ENCODE measurements around the gene ATP8B3. TPM values are rescaled to one million over a fixed set of nuclear protein-coding genes. Genes with fewer than 3 reads are reported as not detected.

ATP8B3 gene
- total RNA-seq, 1 experiment from 2014 or later, result not detected

DNA sequence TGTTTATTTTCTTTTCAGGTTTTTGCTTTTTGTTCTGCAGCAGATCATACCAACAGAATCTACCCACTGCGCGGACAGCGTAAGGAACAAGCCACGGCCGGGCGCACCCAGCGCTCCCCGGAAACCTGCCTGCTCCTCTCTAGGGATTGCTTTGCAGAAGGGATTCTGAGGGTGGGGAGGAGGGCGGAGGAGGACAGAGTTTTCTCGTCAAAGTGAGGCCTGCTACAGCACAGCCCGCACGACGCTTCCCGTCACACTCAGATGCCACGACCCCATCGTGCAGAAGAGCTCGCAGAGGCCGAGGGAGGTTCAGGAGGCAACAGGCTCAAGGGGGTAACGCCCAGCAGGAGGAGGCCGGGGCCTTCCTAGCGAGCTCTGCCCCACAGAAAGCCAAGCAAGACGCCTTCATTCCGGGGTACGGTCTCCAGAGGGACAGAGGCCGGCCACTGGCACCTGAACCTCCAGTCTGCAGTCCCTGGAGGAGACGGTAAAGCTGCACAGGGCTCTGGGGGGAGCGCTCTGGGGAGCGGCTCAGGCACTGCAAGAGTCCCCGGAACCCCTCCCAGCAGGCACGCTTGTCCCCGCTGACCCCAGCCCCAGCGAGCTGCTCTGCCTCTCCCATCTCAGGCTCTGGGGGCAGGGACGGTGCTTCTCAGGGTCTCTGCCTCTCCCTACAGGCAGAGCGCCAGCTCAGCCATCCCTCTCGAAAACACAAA lies 29.3 kb upstream of the ATP8B3 start:
- DNase-seq, result no peak
- H3K9me3 ChIP-seq, result no peaks in the 10 kb centered on the region
- no peaks in the 10 kb centered on the region; the same call in 1 of the 2 replicates for H3K36me3 ChIP-seq
- no peak overlapping the region for H3K4me3 ChIP-seq
- H3K27me3 ChIP-seq, result no peaks in the 10 kb centered on the region

DNA sequence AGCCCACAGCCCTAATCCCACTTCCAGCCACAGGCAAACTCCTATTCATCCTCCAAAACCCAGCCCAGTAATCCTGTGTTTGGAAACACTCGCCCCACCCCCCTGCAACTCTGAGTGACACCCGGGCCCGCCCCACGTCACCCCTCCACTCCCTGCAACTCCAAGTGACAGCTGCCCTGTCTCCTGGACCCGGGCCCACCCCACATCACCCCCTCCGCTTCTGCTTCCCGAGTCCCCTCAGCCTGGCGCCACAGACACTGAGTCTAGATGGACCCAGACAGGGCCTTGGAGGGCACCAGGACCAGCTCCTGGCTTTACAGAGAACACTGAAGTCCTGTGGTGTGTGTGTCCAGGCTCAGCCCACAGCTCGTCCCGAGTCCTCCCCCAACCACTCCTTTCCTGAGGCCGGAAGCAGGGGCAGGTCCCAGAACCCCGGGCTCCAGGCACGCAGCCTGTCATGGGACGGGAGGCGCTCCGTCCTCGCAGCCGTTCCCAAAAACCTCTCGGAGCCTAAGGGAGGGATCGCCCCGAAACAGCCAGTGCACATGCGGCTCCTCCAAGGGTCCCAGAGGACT lies 28.6 kb upstream of the ATP8B3 start:
- H3K27me3 ChIP-seq, result no peaks in the 10 kb centered on the region
- DNase-seq, result no peak

DNA sequence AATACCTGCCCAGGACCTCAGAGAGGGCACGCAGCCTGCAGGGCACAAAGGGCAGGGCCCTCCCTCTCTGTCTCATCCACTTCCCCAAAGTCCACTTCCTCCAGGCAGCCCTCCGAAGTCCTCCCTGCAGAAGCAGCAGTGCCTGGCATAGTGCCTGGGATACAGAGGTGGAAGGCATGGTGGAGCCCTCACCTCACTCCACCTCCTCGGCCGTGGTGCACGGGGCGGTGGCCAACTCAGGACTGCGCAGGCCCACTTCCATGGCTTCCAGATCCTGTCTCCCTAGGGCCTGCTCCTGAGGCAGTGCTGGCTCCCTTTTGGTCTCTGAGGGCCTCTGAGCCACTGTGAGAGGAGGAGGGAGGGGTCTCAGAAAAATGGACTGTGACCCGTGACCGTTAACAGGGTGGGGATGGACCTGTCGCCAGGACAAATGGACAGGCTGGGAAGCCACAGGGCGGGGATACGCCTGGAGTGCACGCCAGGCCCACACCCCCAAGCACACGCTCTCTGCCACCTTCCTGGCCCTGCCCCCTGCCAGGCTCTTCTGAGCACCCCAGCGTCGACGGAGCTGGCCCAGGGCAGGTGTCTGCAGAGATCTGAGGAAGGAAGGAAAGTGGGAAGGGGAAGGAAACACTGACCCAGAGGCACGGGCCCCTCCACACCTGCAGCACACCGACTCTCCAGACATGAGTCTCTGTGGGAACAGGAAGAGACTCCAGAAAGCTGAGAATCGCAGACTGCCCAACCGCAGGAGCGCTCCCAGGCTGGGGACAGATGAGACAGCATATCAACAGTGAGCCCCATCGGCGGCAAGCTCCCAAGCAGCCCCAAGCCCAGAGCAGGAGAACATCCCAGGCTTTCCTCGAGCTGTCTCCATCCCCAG lies 27.8 kb upstream of the ATP8B3 start:
- H3K4me3 ChIP-seq, result no peak overlapping the region
- no peaks in the 10 kb centered on the region for H3K27me3 ChIP-seq
- no peaks in the 10 kb centered on the region; the same call in 1 of the 2 replicates for H3K36me3 ChIP-seq
- DNase-seq, result no peak
- no peaks in the 10 kb centered on the region for H3K9me3 ChIP-seq

More for the DNA sequence above, 28.6 kb upstream of the ATP8B3 start:
- no peaks in the 10 kb centered on the region; the same call in 1 of the 2 replicates for H3K36me3 ChIP-seq
- H3K9me3 ChIP-seq, result no peaks in the 10 kb centered on the region
- H3K4me3 ChIP-seq, result no peak overlapping the region

DNA sequence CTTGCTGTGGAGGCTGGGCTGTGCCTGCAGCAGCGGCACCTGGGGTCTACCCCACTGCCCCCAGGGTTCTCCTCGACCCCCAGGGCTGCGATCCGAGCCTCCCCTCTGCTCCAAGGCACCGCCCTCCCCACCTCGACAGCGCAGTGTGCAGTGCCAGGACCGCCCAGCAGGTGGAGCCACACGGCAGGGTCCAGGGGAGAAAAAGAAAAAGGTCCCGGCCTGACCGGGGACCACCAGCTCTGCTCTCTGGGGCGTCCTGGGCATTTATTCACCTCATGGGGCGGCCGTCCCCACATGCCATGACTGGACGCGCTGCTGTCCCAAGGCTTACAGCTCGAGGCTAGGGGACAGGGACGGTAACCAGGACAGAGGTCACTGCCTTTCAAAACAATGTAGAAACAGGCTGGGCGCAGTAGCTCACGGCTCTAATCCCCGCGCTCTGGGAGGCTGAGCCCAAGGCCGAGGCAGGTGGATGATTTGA lies 25.6 kb upstream of the ATP8B3 start:
- Histone ChIP-seq H3K27me3 (no peaks in the 10 kb centered on the region), H3K4me3 (no peak overlapping the region), H3K9me3 (no peaks in the 10 kb centered on the region), H3K36me3 (no peaks in the 10 kb centered on the region)
- no peak for DNase-seq

DNA sequence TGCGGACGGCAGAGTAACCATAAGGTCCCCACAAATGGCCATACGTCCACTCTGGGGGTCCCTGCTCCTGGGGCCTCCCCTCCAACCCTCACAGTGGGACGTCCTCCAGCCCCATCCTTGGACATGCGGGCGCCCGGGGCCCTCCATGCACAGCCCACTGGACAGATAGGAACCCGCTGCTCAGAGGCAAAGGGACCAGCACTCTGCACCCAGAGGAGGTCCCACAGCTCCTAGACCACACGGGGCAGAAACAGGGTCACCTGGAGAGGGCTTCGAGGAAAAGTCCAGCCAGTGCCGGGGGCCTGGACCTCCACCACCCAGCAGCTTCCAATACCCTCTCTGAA lies 25.1 kb upstream of the ATP8B3 start:
- H3K27me3 ChIP-seq, result no peaks in the 10 kb centered on the region
- no peak for DNase-seq
- H3K9me3 ChIP-seq, result no peaks in the 10 kb centered on the region
- no peaks in the 10 kb centered on the region for H3K36me3 ChIP-seq
- no peak overlapping the region for H3K4me3 ChIP-seq

DNA sequence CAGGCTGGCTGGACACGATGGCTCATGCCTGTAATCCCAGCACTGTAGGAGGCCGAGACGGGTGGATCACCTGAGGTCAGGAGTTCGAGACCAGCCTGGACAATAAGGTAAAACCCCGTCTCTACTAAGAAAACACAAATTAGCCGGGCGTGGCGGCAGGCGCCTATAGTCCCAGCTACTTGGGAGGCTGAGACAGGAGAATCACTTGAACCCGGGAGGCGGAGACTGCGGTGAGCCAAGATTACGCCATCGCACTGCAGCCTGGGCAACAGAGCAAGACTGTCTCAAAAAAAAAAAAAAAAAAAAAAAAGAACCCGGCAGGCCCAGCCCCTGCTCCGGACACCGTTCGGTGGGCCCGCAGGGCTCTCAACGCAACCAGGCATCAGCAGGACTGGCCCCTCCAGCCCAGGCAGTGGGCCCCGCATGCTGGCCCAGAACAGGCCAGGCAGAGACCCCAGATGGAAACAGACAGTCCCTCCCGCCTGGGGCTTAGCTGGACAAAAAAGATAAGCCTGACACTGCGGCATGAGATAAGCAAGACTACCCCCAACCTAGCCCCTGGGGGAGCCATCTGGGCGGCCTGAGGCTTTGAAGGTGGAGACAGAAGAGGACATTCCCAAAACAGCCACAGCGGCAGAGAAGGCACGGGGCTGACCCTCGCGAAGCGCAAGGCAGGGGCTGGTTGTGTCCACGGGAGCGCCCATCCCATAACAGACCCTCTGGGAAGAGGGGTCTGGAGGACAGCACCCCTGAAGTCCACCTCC lies 24.6 kb upstream of the ATP8B3 start:
- Histone ChIP-seq H3K4me3 (no peak overlapping the region), H3K9me3 (no peaks in the 10 kb centered on the region)

DNA sequence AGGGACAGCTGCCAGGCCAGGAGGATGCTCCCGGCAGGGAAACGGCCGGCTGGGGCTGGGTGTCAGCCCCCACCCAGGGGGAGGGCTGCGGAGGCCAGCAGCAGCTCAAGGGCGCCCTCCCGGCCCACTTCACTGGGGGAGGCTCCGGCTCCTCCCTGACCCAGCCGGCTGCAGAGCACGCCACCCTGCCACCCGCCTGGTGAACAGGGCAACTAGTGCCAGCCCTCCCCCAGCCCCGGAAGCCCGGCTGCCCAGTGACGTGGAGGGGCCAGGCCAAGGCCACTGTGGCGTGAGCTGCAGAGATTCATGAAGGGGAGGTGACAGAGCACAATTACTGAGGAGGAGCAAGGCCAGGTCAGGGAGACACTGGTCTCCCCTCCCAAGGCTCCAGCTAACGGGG lies 21.5 kb upstream of the ATP8B3 start:
- no peak for DNase-seq
- H3K36me3 ChIP-seq, result no peaks in the 10 kb centered on the region; the same call in 1 of the 2 replicates
- H3K9me3 ChIP-seq, result no peaks in the 10 kb centered on the region
- H3K27me3 ChIP-seq, result no peaks in the 10 kb centered on the region
- no peak overlapping the region for H3K4me3 ChIP-seq

More for the DNA sequence above, 24.6 kb upstream of the ATP8B3 start:
- no peaks in the 10 kb centered on the region for H3K36me3 ChIP-seq
- no peaks in the 10 kb centered on the region for H3K27me3 ChIP-seq
- no peak for DNase-seq

DNA sequence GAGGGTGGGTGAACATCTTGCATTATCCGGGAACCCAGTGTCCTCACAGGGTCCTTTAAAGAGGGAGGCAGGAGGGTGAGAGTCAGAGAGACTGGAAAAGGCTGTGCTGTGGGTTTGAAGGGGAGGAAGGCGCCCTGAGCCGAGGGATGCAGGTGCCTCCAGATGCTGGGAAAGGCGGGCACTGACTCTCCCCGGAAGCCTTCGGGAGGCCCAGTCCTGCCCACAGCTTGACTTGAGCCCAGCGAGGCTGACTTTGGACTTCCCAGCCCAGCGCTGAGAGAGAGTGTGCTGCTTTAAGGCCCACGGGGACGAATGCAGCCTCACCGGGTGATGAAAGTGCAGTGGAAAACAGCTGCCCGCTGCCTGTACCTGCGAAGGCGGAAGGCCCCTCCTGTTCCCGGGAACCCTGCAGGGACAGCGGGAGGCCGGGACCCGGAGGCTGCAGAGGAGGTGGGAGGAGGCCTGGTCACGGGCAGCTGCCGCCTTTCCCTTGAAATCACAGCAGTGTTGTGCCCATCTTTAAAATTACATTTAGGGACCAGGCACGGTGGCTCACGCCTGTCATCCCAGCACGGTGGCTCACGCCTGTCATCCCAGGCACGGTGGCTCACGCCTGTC lies 20.1 kb upstream of the ATP8B3 start:
- no peaks in the 10 kb centered on the region; the same call in 1 of the 2 replicates for H3K36me3 ChIP-seq
- no peak for DNase-seq
- no peaks in the 10 kb centered on the region for H3K27me3 ChIP-seq
- no peak overlapping the region for H3K4me3 ChIP-seq
- H3K9me3 ChIP-seq, result no peaks in the 10 kb centered on the region

DNA sequence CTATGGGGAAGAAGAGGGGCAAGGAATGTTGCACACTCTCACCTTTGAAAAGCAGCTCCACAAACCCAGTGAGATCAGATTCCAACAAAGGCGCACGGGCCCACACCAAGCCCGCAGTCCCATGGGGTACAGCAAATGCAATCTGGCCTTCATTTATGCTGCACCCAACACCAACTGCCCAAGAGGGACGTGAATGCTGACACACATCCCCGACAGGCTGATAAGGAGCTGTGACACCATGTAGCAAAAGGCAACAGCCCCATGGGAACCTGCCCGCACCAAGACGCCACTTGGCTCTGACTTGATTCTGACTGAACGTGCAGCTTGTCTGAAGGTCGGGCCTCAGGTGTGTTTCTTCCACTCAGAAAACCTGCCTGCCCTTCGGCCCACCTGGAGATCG lies 18.9 kb upstream of the ATP8B3 start:
- Histone ChIP-seq H3K9me3 (no peaks in the 10 kb centered on the region), H3K27me3 (no peaks in the 10 kb centered on the region)

DNA sequence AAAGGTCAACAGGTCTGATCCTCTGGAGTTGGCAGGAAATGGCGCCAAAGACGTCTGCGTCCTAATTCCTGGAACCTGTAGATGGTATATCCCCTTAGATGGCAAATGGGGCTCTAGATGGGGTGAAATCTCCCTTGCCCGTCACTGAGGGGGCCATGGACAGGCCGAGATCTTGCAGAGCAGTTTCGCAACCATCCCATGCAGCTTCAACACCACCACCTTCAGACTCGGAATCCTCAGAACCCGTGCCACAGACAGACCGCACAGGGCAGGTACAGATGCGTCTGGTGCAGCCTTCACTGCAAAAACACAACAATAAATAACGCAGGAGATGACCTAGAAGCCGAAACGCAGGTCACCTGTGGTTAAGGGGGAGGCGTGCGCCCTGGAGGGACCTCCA lies 18.5 kb upstream of the ATP8B3 start:
- Histone ChIP-seq H3K27me3 (no peaks in the 10 kb centered on the region), H3K36me3 (peaks cover 4% of the 10 kb centered on the region), H3K9me3 (no peaks in the 10 kb centered on the region), H3K4me3 (no peak overlapping the region)
- no peak for DNase-seq

More for the DNA sequence above, 18.9 kb upstream of the ATP8B3 start:
- H3K4me3 ChIP-seq, result no peak overlapping the region
- DNase-seq, result no peak
- H3K36me3 ChIP-seq, result peaks cover under 1% of the 10 kb centered on the region

DNA sequence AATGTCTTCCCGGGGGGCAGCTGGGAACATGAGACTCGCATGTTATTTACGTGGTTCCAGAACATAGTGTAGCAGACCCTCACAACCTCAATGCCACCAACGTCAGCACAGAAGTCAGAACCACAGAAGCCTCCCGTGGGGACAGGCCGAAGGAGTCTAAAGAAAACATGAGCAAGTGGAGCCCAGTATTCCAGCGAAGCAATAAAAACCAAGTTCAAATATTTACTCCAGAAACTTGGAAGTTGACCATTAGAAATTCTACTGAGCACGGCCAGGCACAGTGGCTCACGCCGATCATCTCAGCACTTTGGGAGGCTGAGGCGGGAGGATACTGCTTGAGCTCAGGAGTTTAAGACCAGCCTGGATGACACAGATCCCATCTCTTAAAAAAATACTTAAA lies 17.9 kb upstream of the ATP8B3 start:
- no peak overlapping the region for H3K4me3 ChIP-seq
- peaks cover 4% of the 10 kb centered on the region for H3K36me3 ChIP-seq
- DNase-seq, result no peak
- H3K9me3 ChIP-seq, result no peaks in the 10 kb centered on the region
- no peaks in the 10 kb centered on the region for H3K27me3 ChIP-seq

DNA sequence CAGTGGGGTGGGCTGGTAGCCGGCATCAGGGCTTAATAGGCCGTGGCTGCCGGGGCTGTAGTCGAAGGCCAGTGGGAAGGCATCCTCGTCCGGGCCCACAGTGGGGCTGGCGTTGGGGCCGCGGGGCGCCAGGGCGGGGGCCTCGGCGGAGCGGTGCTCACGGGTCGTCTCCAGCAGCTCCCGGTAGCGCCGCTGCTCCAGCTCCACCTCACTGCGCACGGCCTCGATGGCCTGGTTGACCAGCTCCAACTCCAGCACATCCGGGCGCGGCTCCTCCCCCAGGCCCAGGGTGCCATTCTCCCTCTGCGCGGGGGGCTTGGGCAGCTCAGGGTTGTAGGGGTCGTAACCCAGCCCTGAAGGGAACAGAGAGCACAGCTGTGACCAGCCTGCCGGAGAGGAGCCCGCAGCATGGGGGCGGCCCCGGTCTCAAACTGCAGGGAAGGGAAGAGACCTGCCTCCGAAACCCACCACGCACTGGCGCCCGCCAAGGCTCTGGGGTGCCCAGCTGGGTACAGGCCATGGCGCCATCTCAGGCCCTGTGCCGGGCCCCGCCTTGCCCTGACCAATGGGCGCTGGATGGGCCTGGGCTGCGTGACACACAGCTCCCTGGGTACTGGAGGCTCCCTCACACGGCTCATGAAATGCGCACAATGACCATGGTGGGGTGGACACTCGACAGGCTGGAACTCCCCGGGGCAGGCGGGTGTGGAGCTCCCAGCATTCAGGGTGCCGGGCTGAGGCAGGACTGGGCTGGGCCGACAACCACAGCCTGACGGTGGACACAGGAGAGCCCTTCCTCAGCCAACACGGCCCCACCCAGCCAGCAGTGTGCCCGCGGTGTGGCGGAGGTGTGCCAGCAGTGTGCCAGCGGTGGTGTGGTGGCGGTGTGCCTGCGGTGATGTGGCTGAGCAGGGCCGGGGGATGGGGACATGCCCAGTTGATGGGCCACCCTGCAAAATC lies 16.5 kb upstream of the ATP8B3 start:
- no peaks in the 10 kb centered on the region for H3K27me3 ChIP-seq
- no peak for DNase-seq
- no peak overlapping the region for H3K4me3 ChIP-seq
- peaks cover 4% of the 10 kb centered on the region for H3K36me3 ChIP-seq
- H3K9me3 ChIP-seq, result no peaks in the 10 kb centered on the region

DNA sequence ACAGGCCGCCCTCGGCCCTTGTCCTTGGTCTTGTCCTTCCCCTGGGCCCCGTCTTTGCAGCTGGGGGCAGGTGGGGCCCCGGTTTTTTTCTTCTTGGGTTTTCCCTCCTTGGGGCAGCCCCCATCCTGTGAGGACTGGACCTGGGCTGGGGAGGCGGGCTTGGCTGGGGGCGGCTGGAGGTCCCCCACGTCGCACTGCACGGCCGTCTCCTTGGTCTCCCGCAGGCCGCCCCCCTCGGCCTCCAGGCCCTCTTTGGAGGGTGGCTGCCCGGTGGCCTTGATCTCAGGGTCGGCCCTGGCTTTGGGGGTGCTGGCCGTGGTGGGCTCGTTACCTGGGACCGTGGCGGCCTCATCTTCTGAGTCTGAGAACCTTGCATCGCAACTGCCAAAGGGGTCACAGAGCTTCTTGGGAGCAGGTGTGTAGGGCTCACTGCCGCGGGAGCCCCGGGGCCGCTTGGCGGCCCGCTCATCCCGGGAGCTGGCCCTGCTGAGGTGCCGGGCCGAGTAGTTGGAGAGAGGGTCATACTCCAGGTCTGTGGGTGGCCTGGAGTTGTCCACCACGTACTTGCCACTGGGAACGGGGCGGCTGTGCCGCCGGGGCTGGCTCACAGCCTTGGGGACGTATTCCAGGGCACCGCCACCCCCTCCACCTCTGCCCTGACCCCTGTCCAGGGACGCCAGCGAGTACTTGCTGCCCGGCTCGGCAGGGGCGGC lies 15.6 kb upstream of the ATP8B3 start:
- Histone ChIP-seq H3K9me3 (no peaks in the 10 kb centered on the region), H3K36me3 (peaks cover 4% of the 10 kb centered on the region), H3K27me3 (no peaks in the 10 kb centered on the region), H3K4me3 (no peak overlapping the region)
- no peak for DNase-seq

DNA sequence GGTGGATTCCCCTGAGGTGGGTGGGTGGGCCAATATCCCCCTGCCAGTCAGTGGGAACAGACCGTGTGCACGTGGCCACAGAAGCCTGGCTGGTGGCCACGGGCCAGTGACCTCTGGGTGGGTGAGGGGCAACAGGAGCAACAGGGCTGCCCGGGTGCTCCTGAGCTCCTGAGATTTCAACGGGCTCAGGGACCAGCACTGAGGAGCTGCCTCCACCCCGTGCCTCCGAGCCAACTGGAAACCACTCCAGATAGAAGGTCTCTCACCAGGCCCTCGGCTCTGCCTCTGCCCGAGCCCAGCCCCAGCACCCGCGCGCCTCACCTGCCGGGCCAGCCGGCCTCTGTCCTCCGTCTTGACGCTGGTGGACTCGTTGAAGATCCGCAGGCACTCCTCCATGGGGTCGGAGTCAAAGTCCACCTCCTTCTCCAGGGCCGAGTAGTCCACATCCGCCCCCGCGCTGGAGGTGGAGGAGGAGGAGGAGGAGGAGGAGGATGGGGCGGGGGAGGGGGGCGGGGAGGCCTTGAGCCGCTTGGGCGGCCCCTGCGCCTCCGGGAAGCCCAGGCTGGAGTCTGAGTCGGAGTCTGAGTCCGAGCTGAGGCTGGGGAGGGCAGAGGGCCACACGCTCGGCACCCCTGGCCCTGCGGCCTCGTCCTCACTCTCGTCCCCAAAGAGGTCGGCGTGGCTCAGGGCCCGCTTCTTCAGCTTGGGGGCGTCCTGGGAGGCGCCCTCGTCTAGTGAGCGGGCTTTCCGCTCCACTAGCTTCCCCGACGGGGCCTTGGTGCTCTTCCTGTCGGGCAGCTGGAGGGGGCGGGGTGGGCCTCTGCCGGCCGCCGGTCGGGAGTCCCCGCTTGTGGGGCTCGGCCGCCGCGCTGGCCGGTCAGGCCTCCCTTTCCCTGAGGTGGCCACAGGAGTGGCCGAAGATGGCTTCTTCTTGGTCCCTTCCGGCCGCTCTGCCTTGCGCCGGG lies 14.8 kb upstream of the ATP8B3 start:
- no peaks in the 10 kb centered on the region for H3K9me3 ChIP-seq
- peaks cover 4% of the 10 kb centered on the region for H3K36me3 ChIP-seq
- no peak for DNase-seq
- no peaks in the 10 kb centered on the region for H3K27me3 ChIP-seq
- H3K4me3 ChIP-seq, result no peak overlapping the region
